Measurements from ENCODE around the gene ADAP1.

The ADAP1 gene

DNA sequence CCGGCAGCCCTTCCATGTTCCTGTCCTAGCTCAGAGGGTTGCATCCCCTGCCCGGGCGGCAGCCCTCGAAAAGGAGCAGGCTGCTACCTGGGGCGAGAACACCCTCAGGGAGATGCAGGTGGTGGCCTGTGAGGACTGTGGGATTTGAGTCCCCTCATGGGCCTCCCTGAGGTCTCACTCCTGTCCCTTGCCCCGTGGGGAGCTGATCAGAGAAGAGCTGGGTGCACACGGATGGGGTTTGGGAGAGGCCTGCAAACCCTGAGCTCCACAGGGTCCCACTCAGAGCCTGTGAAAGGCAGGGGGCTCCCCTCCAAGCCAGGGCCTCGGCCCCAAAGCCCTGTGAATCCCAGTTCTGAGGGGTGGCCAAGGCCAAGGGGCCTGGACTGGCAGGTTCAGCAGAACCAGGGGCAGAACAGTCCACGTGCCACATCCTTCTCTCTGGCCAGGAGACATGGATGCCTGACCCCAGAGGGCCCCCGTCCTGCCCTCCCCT is 28.1 kb upstream of the ADAP1 start:
- Histone ChIP-seq H3K4me1 (ENCODE audit: control extremely low read depth in 1 of 4, control insufficient read depth in 4 of 4, insufficient read depth in 4 of 4, low read length in 3 of 4) (peaks cover 0 to 4% (median 0%) of the 10 kb centered on the region in 4 experiments), H3K4me3 (ENCODE audit: control insufficient read depth in 1 of 7, extremely low read depth in 1 of 7, insufficient read depth in 4 of 7, low read depth in 2 of 7, low read length in 6 of 7) (no peak overlapping the region), H3K36me3 (ENCODE audit: control insufficient read depth in 4 of 4, insufficient read depth in 4 of 4, low read length in 3 of 4) (no peaks in the 10 kb centered on the region), H3K9me3 (ENCODE audit: control extremely low read depth in 1 of 5, control insufficient read depth in 4 of 5, insufficient read depth in 2 of 5, low read depth in 1 of 5, low read length in 4 of 5) (no peaks in the 10 kb centered on the region), H3K27me3 (replicated peaks in 2 of 5; ENCODE audit: control insufficient read depth in 4 of 5, insufficient read depth in 5 of 5, low read length in 4 of 5) (peaks cover 0 to 21% (median under 1%) of the 10 kb centered on the region in 5 experiments), H3K27ac (ENCODE audit: insufficient read depth in 1 of 2, low read depth in 1 of 2, low read length in 2 of 2, poor library complexity in 1 of 2, severe bottlenecking in 2 of 2) (no peak overlapping the region)
- no peak for DNase-seq
- WGBS (ENCODE audit: insufficient coverage) = 88% methylated on average over 9 of the region's 10 CpGs
- ChIA-PET POLR2A (no interaction called here), CTCF (interaction anchor here (0.7 to 1.3 kb wide), 5 partner anchors 10 to 85 kb away, joined by 3 to 4 read pairs (median 3); no protein-coding TSS in a partner anchor)

DNA sequence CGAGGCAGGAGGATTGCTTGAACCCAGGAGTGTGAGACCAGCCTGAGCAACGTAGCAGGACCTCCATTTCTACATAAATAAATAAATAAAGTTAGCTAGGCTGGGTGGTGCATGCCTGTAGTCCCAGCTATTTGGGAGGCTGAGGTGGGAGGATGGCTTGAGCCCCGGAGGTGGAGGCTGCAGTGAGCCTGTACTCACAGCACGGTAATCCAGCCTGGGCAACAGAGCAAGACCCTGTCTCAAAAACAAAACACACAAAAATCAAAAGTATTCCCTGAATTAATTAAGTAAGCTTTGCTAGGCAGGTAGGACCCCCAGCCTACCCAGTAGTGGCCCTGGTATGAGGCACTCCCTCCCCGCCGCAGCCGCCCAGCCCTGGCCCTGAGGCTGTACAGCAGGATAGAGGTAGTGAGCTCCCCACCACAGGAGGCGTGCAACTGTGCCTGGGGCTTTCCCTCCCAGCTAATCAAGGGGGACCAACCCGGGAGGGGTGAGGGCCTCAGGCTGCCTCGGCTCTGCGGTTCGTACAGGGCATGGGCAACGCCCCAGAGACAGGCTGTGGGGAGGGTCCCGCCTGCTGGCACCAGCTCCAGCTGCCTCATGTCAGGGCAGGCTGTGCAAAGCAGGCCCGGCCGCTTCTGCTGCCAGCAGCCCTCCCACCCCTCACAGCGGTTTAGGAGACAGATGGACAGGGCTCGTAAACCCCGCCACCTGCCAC is 27.5 kb upstream of the ADAP1 start:
- ChIA-PET CTCF (interaction anchor here (0.7 to 1.3 kb wide), 6 partner anchors 10 to 84 kb away, joined by 3 to 4 read pairs (median 3); no protein-coding TSS in a partner anchor), POLR2A (no interaction called here)
- Histone ChIP-seq H3K27me3 (replicated peaks in 2 of 5; ENCODE audit: control insufficient read depth in 4 of 5, insufficient read depth in 5 of 5, low read length in 4 of 5) (peaks cover 0 to 16% (median 0%) of the 10 kb centered on the region in 5 experiments), H3K27ac (ENCODE audit: insufficient read depth in 1 of 2, low read depth in 1 of 2, low read length in 2 of 2, poor library complexity in 1 of 2, severe bottlenecking in 2 of 2) (no peak overlapping the region), H3K4me3 (ENCODE audit: control insufficient read depth in 1 of 7, extremely low read depth in 1 of 7, insufficient read depth in 4 of 7, low read depth in 2 of 7, low read length in 6 of 7) (no peak overlapping the region), H3K36me3 (ENCODE audit: control insufficient read depth in 4 of 4, insufficient read depth in 4 of 4, low read length in 3 of 4) (no peaks in the 10 kb centered on the region), H3K4me1 (ENCODE audit: control extremely low read depth in 1 of 4, control insufficient read depth in 4 of 4, insufficient read depth in 4 of 4, low read length in 3 of 4) (peaks cover 0 to 4% (median 0%) of the 10 kb centered on the region in 4 experiments), H3K9me3 (ENCODE audit: control extremely low read depth in 1 of 5, control insufficient read depth in 4 of 5, insufficient read depth in 2 of 5, low read depth in 1 of 5, low read length in 4 of 5) (no peaks in the 10 kb centered on the region)
- DNase-seq = no peak
- 94% methylated on average over 15 of the region's 19 CpGs for WGBS (ENCODE audit: insufficient coverage)

DNA sequence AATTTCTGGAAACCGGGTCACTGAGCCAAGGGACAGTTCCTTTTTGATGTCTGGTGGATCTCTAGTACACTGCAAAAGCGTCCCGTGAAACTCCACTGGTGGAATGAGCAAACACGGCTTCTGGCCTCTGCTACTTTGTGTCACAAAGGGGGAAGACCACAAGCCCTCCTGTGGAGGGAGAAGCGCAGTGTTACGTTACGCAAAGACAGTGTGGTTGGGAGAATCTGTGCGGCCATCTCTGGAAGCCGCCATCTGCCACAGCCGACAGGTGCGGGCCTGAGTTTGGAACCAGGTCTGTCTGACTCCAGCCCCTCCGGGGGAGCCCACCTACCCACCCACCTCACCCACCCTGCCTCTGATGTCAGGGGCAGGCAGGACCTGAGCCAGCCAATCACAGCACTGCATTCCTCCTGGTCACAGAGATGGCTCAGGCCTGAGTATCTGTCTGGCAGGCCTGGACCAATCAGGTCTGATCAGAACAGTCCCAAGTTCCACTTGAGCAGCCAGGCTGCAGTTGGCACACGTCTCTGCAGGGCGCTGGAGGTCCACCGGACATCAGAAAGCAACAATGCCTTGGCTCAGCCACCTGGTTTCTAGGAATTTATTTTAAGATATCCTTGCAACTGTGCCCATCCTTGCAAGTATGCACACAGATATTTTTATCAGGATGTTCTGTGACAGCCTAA is 25.5 kb upstream of the ADAP1 start:
- ChIA-PET CTCF (interaction anchor here (5.4 kb wide), 1 partner anchor 13 kb away, joined by 41 read pairs; no protein-coding TSS in a partner anchor), POLR2A (no interaction called here)
- no peak for DNase-seq
- 93% methylated on average over 11 of the region's 15 CpGs for WGBS (ENCODE audit: insufficient coverage)
- no peaks in the 10 kb centered on the region for H3K36me3 ChIP-seq (ENCODE audit: control insufficient read depth in 4 of 4, insufficient read depth in 4 of 4, low read length in 3 of 4)
- H3K4me1 ChIP-seq (ENCODE audit: control extremely low read depth in 1 of 4, control insufficient read depth in 4 of 4, insufficient read depth in 4 of 4, low read length in 3 of 4) = peaks cover 0 to 6% (median 4%) of the 10 kb centered on the region in 4 experiments
- H3K27me3 ChIP-seq (replicated peaks in 2 of 5; ENCODE audit: control insufficient read depth in 4 of 5, insufficient read depth in 5 of 5, low read length in 4 of 5) = no peaks in the 10 kb centered on the region
- no peak overlapping the region for H3K27ac ChIP-seq (ENCODE audit: insufficient read depth in 1 of 2, low read depth in 1 of 2, low read length in 2 of 2, poor library complexity in 1 of 2, severe bottlenecking in 2 of 2)
- H3K9me3 ChIP-seq (ENCODE audit: control extremely low read depth in 1 of 5, control insufficient read depth in 4 of 5, insufficient read depth in 2 of 5, low read depth in 1 of 5, low read length in 4 of 5) = no peaks in the 10 kb centered on the region
- no peak overlapping the region for H3K4me3 ChIP-seq (ENCODE audit: control insufficient read depth in 1 of 7, extremely low read depth in 1 of 7, insufficient read depth in 4 of 7, low read depth in 2 of 7, low read length in 6 of 7)

DNA sequence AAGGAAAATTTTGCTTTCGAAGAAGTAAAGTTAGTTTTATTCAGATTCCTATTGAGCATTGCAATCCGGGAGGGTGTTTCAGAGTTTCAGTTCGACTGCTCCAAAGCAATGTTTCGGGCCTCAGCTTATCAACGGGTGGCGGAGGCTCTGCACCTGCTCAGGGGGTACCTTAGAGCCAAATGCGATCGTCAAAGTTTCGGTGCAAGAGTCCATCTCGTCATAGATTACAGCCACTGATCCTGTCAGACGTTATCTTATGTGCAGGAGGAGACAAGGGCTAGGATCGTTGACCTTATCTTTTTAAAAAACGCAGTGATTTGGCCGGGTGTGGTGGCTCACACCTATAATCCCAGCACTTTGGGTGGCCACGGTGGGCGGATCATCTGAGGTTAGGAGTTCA is 24.7 kb upstream of the ADAP1 start:
- Histone ChIP-seq H3K4me3 (ENCODE audit: control insufficient read depth in 1 of 7, extremely low read depth in 1 of 7, insufficient read depth in 4 of 7, low read depth in 2 of 7, low read length in 6 of 7) (no peak overlapping the region), H3K4me1 (ENCODE audit: control extremely low read depth in 1 of 4, control insufficient read depth in 4 of 4, insufficient read depth in 4 of 4, low read length in 3 of 4) (peaks cover 3 to 11% (median 9%) of the 10 kb centered on the region in 4 experiments), H3K27me3 (replicated peaks in 2 of 5; ENCODE audit: control insufficient read depth in 4 of 5, insufficient read depth in 5 of 5, low read length in 4 of 5) (no peaks in the 10 kb centered on the region), H3K9me3 (ENCODE audit: control extremely low read depth in 1 of 5, control insufficient read depth in 4 of 5, insufficient read depth in 2 of 5, low read depth in 1 of 5, low read length in 4 of 5) (no peaks in the 10 kb centered on the region), H3K36me3 (ENCODE audit: control insufficient read depth in 4 of 4, insufficient read depth in 4 of 4, low read length in 3 of 4) (no peaks in the 10 kb centered on the region), H3K27ac (ENCODE audit: insufficient read depth in 1 of 2, low read depth in 1 of 2, low read length in 2 of 2, poor library complexity in 1 of 2, severe bottlenecking in 2 of 2) (no peak overlapping the region)
- no peak for DNase-seq
- ChIA-PET POLR2A (no interaction called here), CTCF (interaction anchor here (5.4 kb wide), 1 partner anchor 14 kb away, joined by 41 read pairs; no protein-coding TSS in a partner anchor)
- 98% methylated on average over 16 of the region's 16 CpGs for WGBS (ENCODE audit: insufficient coverage)

DNA sequence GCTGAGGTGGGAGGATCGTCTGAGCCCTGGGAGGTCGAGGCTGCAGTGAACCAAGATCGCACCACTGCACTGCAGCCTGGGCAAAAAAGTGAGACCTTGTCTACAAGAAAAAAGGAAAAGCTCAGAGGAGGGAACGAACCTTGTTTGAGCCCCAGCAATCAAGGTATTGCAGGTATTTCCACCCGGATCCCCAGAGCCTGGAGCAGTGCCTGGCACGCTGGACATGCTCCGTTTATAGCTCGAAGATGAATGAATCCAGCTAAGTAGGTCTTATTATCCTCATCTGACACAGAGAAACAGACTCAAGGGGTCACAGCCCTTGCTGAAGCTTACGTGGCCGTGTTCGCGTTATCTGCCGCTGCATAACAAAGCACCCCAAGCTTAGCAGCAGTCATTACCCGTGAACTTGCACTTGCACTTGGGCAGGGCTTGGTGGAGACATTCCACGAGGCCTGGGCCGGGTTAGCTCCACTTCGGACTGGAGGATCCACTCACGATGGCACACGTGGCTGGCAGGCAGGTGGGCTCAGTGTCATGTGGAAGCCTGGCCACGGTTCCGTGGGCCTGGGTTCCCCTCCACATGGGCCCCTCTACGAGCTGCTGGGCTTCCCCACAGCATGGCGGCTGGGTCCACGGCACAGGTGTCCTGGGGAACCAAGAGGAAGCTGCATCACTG is 24.1 kb upstream of the ADAP1 start:
- no peak for DNase-seq
- Histone ChIP-seq H3K4me3 (ENCODE audit: control insufficient read depth in 1 of 7, extremely low read depth in 1 of 7, insufficient read depth in 4 of 7, low read depth in 2 of 7, low read length in 6 of 7) (no peak overlapping the region), H3K4me1 (ENCODE audit: control extremely low read depth in 1 of 4, control insufficient read depth in 4 of 4, insufficient read depth in 4 of 4, low read length in 3 of 4) (peaks cover 3 to 16% (median 12%) of the 10 kb centered on the region in 4 experiments), H3K27ac (ENCODE audit: insufficient read depth in 1 of 2, low read depth in 1 of 2, low read length in 2 of 2, poor library complexity in 1 of 2, severe bottlenecking in 2 of 2) (no peak overlapping the region), H3K27me3 (replicated peaks in 2 of 5; ENCODE audit: control insufficient read depth in 4 of 5, insufficient read depth in 5 of 5, low read length in 4 of 5) (no peaks in the 10 kb centered on the region), H3K9me3 (ENCODE audit: control extremely low read depth in 1 of 5, control insufficient read depth in 4 of 5, insufficient read depth in 2 of 5, low read depth in 1 of 5, low read length in 4 of 5) (no peaks in the 10 kb centered on the region), H3K36me3 (ENCODE audit: control insufficient read depth in 4 of 4, insufficient read depth in 4 of 4, low read length in 3 of 4) (no peaks in the 10 kb centered on the region)
- ChIA-PET POLR2A (interaction anchor here (0.8 kb wide), 1 partner anchor 11 kb away, joined by 5 read pairs; no protein-coding TSS in a partner anchor), CTCF (interaction anchor here (1.0 to 5.4 kb wide), 2 partner anchors 15 to 67 kb away, joined by 3 to 41 read pairs; no protein-coding TSS in a partner anchor)
- 96% methylated on average over 24 of the region's 24 CpGs for whole genome bisulfite sequencing (ENCODE audit: insufficient coverage)

DNA sequence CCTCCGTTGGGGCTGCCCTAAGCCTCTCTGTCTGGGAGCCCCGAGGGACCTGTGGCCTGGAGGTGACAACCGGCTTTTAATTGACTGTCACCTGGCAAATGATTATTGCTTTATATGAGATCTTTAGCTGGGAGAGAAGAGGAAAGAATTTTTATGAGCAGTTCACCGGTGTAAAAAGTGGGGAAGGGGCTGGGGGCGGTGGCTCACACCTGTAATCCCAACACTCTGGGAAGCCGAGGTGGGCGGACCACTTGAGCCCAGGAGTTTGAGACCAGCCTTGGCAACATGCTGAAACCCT is 23.5 kb upstream of the ADAP1 start:
- no peak overlapping the region for H3K4me3 ChIP-seq (ENCODE audit: control insufficient read depth in 1 of 7, extremely low read depth in 1 of 7, insufficient read depth in 4 of 7, low read depth in 2 of 7, low read length in 6 of 7)
- no peaks in the 10 kb centered on the region for H3K27me3 ChIP-seq (replicated peaks in 2 of 5; ENCODE audit: control insufficient read depth in 4 of 5, insufficient read depth in 5 of 5, low read length in 4 of 5)
- 94% methylated on average over 6 of the region's 7 CpGs for WGBS (ENCODE audit: insufficient coverage)
- ChIA-PET CTCF (interaction anchor here (1.0 to 5.4 kb wide), 2 partner anchors 15 to 67 kb away, joined by 3 to 41 read pairs; no protein-coding TSS in a partner anchor), POLR2A (interaction anchor here (0.8 kb wide), 1 partner anchor 11 kb away, joined by 5 read pairs; no protein-coding TSS in a partner anchor)
- H3K36me3 ChIP-seq (ENCODE audit: control insufficient read depth in 4 of 4, insufficient read depth in 4 of 4, low read length in 3 of 4) = peaks cover 0 to 5% (median 1%) of the 10 kb centered on the region in 4 experiments
- H3K9me3 ChIP-seq (ENCODE audit: control extremely low read depth in 1 of 5, control insufficient read depth in 4 of 5, insufficient read depth in 2 of 5, low read depth in 1 of 5, low read length in 4 of 5) = no peaks in the 10 kb centered on the region
- DNase-seq = no peak
- H3K4me1 ChIP-seq (ENCODE audit: control extremely low read depth in 1 of 4, control insufficient read depth in 4 of 4, insufficient read depth in 4 of 4, low read length in 3 of 4) = peaks cover 3 to 21% (median 13%) of the 10 kb centered on the region in 4 experiments
- H3K27ac ChIP-seq (ENCODE audit: insufficient read depth in 1 of 2, low read depth in 1 of 2, low read length in 2 of 2, poor library complexity in 1 of 2, severe bottlenecking in 2 of 2) = no peak overlapping the region

All from common myeloid progenitor, CD34-positive (primary cell).